Retina (tissue), 1 donor: ENCODE measurements around the gene SPC24.

Source experiments
- DNase-seq: peaks from one replicate; pipeline ENCODE4 v3.0.0-alpha.2; 2016

The SPC24 gene, protein sequence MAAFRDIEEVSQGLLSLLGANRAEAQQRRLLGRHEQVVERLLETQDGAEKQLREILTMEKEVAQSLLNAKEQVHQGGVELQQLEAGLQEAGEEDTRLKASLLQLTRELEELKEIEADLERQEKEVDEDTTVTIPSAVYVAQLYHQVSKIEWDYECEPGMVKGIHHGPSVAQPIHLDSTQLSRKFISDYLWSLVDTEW

DNA sequence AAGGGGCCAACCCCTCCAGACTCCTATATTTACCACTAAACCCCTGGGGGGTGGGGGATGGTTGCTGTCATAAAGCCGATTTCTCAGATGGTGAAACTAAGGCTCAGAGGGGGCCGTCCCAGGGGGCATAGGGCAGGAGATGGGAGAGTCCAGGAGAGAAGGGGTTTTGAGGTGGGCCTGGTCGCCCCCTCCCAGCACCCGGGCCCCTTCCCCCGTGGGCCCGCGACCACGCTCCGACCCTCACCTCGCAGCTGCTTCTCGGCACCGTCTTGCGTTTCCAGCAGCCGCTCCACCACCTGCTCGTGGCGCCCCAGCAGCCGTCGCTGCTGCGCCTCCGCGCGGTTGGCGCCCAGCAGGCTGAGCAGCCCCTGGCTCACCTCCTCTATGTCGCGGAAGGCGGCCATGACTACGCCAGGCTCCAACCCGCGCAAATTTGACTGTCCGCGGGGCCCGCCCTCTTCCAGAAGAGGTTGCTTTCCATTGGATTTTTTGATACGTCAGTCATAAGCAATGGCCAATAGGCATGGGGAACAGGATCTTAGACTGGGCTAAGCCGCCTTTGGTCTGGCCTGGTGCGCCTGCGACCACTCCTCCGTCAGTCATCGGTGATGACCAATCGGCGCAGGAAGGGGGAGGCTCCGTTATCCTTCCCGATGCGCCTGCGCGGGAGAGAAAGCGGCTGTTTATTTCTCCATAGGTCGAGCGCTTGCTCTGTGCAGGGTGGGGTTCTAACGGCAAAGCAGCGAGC lies at the start of gene SPC24:
Gene SPC24, minus strand, starts transcription at position 410 of the 748 bp plus-strand sequence. Its CDS starts 6 bp downstream, at position 404.
- peak; percentile 97 for DNase-seq

DNA sequence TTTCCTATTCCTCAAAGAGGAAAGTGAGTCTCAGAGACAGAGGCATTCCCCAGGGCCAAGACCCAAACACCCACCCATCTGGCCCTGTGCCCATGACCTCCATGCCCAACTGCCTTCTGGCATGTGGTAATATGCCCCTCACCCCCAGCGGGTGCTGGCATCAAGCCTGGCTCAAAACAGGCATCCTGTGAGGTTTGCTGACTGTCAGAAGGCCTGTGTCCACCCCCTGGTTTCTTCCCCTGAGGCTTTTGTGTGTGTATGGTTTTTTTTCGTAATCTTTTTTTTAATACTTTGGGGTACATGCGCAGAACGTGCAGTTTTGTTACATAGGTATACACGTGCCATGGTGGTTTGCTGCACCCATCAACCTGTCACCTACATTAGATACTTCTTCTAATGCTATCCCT lies 49.4 kb upstream of the SPC24 start:
- DNase-seq, result no peak

DNA sequence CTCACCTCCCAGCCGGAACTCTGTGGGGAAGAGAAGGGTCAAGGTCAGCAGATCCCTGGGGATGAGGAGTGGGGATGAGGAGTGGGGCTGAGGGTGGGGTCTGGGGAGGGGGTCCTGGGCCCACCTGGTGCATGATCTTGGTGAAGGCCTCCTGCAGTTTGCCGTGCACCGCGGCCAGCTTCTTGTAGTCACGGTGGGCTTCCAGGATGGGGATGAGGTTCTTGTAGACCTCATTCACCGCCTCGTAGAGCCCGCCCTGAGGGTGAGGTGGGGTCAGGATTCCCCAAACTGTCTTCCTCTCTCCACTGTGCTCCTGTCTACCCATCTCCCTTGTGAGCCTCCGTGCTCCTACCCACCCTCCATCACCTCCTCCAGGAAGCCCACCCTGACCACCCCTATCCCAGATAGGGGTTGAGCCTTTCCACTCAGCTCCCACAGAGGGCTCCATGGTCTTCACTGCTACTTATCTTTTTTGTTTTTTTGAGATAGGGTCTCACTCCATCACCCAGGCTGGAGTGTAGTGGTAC lies 48.6 kb upstream of the SPC24 start:
- no peak for DNase-seq

DNA sequence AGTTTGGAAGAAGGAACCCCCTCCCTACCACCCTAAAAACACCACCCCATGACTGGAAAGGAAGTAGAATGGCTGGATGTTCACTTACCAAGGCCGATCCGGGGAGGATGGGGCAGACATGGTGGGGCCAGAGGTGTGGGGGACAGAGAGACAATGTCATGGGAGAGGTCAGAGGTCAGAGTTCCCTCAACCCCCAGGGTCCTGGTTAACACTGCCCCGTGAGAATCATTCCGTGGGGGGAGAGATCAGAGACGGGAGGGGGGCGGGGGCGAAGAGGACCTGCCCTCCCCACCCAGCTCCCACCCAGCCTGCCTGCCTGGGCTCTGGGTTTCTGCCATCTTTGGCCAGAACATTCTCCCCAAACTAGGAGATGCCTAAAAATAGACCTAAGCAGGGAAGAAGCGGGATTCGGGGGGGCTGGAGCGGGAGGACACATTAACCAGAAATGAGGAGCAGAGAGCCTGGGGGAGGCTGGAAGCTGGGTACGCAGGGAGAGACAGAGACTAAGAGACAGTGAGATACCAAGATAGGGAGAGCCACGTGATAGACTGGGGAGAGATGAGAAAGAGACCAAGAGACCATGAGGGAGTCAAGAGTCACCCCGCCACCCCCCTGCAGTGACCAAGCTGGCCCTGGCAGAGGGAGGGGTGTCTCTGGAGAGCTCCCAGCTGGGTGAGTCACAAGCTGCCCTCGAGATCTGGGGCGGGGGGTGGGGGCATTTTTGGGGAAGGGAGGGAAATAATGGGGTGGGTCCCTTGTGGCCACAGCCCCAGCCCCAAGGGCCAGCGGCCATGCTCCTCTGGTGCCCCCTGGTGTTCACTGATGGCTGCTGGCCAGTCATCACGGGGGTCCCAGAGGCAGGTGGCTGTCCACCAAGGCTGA lies 47.9 kb upstream of the SPC24 start:
- no peak for DNase-seq

DNA sequence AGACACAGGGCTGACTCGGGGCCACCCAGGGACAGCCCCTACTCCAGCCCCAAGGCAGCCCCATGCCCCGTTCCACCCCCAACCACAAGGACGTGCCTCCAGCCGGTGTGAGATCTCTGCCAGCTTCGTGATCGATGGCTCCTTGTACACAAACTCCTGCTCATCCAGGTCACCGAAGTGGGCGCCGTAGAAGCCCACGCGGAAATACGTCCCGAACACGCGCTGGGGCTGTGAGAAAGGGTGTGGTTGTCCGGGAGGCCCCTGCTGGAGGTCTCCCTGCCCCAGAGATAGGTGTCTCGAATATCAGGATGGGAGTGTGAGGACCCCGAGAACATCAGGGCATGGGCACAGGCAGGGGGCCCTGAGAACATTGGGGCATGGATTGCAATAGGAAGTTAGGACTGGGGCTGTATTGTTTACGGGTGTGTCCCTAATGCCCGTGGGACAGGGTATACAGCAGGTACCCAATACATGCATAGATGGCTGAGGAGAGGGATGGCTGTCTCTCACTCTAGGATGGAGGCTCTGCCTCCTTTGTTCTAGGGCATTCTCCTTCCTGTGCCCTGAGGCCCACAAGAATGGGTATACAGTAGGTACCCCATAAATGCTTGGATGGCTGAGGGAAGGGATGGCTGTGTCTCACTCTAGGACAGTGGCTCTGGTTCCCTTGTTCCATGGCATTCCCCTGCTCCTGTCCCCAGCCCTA lies 47.1 kb upstream of the SPC24 start:
- DNase-seq, result no peak

DNA sequence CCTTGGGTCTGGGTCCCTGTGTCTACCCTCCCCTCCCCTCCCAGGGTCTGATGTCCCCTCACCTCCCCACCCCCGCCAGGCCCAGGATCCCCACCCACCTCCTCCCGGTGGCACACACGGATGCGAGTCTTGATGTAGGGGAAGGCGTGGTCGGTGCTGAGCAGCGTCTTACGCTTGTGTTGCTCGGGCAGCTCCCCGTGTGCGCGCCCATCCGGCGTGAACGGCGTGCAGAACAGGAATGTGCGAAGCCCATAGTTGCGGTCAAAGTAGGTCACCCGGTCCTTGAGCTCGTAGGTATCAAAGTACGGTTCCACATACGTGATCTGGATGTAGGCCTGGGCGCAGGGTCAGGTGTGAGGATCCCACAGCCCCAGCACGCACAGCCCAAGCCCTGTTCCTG lies 46.2 kb upstream of the SPC24 start:
- no peak for DNase-seq

- no peak for DNase-seq
These were observed 45.3 kb upstream of the SPC24 start for GRCh38 chr19:11200931-11201330.

DNA sequence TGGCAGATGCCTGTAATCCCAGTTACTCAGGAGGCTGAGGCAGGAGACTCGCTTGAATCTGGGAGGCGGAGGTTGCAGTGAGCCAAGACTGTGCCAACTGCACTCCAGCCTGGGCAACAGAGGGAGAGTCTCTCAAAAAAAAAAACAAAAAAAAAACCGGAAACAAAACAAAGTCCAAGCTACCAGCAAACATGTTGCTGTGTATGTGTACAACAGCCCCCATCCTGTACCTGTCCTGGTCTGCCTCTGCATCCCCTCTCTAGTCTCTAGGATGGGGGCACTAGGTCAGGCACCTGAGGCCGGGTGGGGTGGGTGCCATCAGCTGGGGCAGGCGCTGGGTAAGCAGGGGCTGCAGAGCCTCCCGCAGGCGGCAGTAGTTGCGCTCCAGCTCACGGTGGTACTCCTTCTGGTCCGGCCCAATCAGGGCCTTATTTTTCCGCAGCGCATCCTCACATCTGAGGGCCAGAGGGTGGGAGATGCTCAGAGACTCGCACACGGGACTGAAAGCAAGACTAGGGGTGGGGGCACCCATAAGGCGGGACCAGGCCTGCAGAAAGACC lies 44.5 kb upstream of the SPC24 start:
- no peak for DNase-seq

DNA sequence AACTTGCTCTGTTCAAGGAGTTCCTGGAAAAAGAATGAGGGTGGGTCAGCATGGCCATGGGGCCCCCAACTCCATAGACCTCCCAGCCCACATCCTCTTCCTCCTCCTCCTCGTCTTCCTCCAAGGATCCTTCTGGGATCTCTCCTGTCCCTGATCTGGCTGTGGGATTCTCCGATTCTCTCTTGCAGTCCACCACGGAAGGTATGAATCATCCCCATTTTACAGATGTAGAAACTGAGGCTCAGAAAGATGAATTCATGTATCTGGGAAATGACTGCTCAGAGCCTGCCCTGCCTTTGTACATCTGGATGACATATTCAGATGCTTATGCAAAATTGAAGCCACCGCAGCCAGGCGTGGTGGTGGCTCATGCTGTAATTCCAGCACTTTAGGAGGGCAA lies 43.9 kb upstream of the SPC24 start:
- no peak for DNase-seq

GRCh38 chr19:11198769-11199424 lies 43.3 kb upstream of the SPC24 start:
- no peak for DNase-seq

- no peak for DNase-seq
These were observed 42.6 kb upstream of the SPC24 start for GRCh38 chr19:11198175-11198534.

GRCh38 chr19:11197291-11198174 lies 42.0 kb upstream of the SPC24 start, which contains the start of gene KANK2:
TSS of gene KANK2 (minus strand) at chr19:11197545. CDS start at chr19:11194511, 3,034 bp downstream.
- DNase-seq, result peak; percentile 83

GRCh38 chr19:11196406-11197287 lies 41.1 kb upstream of the SPC24 start:
- no peak for DNase-seq

GRCh38 chr19:11195681-11196080 lies 40.1 kb upstream of the SPC24 start:
- no peak for DNase-seq

GRCh38 chr19:11194656-11195558 lies 39.3 kb upstream of the SPC24 start:
- DNase-seq, result no peak

- no peak for DNase-seq
These were observed 38.6 kb upstream of the SPC24 start for GRCh38 chr19:11194173-11194572.

- DNase-seq, result no peak
These were observed 37.7 kb upstream of the SPC24 start for GRCh38 chr19:11192957-11193939.
